Neural cell (in vitro differentiated cells): ENCODE measurements around the gene DNM3. TPM values are rescaled to one million over a fixed set of nuclear protein-coding genes. Genes with fewer than 3 reads are reported as not detected.

ENCODE experiments used
- H2AFZ ChIP-seq: fragments of 200-600, 300-800 bp; sonication (generic), shearing (Covaris generic); 2 replicates; pipeline ENCODE4 v1.6.0; 2014; ENCODE audit warnings: low read depth, mild to moderate bottlenecking, antibody characterized with exemption, low read length, moderate library complexity
- H3F3A ChIP-seq: fragments of 200-600 bp; shearing (Covaris generic); 2 replicates; pipeline ENCODE4 v1.6.1; 2016; ENCODE audit warnings: mild to moderate bottlenecking, moderate library complexity, mixed read lengths, antibody characterized with exemption, low read length; ENCODE audit not compliant: insufficient read depth, poor library complexity, severe bottlenecking
- H3K27ac ChIP-seq: fragments of 200-600, 300-800 bp; sonication (generic), shearing (Covaris generic); 2 replicates; pipeline ENCODE4 v1.5.1; 2014; ENCODE audit warnings: mild to moderate bottlenecking, low read length, moderate library complexity
- H3K27me3 ChIP-seq: fragments of 300-800, 200-600 bp; sonication (generic), shearing (Covaris generic); 2 replicates; pipeline ENCODE4 v1.6.0; 2014; ENCODE audit warnings: mild to moderate bottlenecking, low read depth, low read length, moderate library complexity; ENCODE audit not compliant: insufficient read depth
- H3K36me3 ChIP-seq: fragments of 300-800, 200-600 bp; sonication (generic), shearing (Covaris generic); 2 replicates; pipeline ENCODE4 v1.5.1; 2014; ENCODE audit warnings: mild to moderate bottlenecking, antibody characterized with exemption, low read length, moderate library complexity; ENCODE audit not compliant: insufficient read depth
- H3K4me2 ChIP-seq: fragments of 300-800, 200-600 bp; sonication (generic), shearing (Covaris generic); 2 replicates; pipeline ENCODE4 v1.6.0; 2014; ENCODE audit warnings: mild to moderate bottlenecking, low read length
- H3K4me3 ChIP-seq: fragments of 300-800, 200-600 bp; sonication (generic), shearing (Covaris generic); 2 replicates; pipeline ENCODE4 v1.5.1; 2014; ENCODE audit warnings: mild to moderate bottlenecking, low read length, moderate library complexity
- H3K79me2 ChIP-seq: fragments of 200-600 bp; shearing (Covaris generic); replicated peaks from 2 replicates; pipeline ENCODE4 v1.6.0; 2014; ENCODE audit warnings: mild to moderate bottlenecking, low read length, moderate library complexity; ENCODE audit not compliant: insufficient read depth
- H3K9ac ChIP-seq: fragments of 300-800, 200-600 bp; sonication (generic), shearing (Covaris generic); 2 replicates; pipeline ENCODE4 v1.6.1; 2016; ENCODE audit warnings: mild to moderate bottlenecking, low read length, mixed read lengths
- H3K9me2 ChIP-seq: fragments of 200-600 bp; shearing (Covaris generic); 2 replicates; pipeline ENCODE4 v1.6.1; 2016; ENCODE audit warnings: mild to moderate bottlenecking, low read length, mixed read lengths; ENCODE audit not compliant: insufficient read depth
- H3K9me3 ChIP-seq: fragments of 200-600, 300-800 bp; sonication (generic), shearing (Covaris generic); 2 replicates; pipeline ENCODE4 v1.6.1; 2016; ENCODE audit warnings: mild to moderate bottlenecking, mixed run types, low read length, moderate library complexity, mixed read lengths
- H4K20me1 ChIP-seq: fragments of 200-600 bp; shearing (Covaris generic); 2 replicates; pipeline ENCODE4 v1.6.1; 2016; ENCODE audit warnings: mild to moderate bottlenecking, mixed run types; ENCODE audit not compliant: insufficient read depth
- EP300 ChIP-seq: fragments of 450-650 bp; conservative IDR thresholded peaks from 2 replicates; pipeline ENCODE4 v1.6.1; 2014; ENCODE audit warnings: antibody characterized with exemption, mild to moderate bottlenecking, moderate library complexity; ENCODE audit not compliant: poor library complexity, severe bottlenecking
- EZH2 ChIP-seq: fragments of 200-600, 300-800 bp; shearing (Covaris generic), sonication (generic); IDR thresholded peaks from 2 replicates; pipeline ENCODE4 v1.6.1; 2014; ENCODE audit warnings: antibody characterized with exemption, low read length, borderline replicate concordance, mild to moderate bottlenecking; ENCODE audit not compliant: insufficient read depth, poor library complexity, severe bottlenecking
- MXI1 ChIP-seq: fragments of 450-650 bp; conservative IDR thresholded peaks from 2 replicates; pipeline ENCODE4 v1.6.1; 2014; ENCODE audit warnings: antibody characterized with exemption, mild to moderate bottlenecking; ENCODE audit not compliant: poor library complexity, severe bottlenecking
- POLR2AphosphoS5 ChIP-seq: IDR thresholded peaks from 2 replicates; pipeline ENCODE4 v1.6.1; 2012
- RAD21 ChIP-seq: fragments of 450-650 bp; conservative IDR thresholded peaks from 2 replicates; pipeline ENCODE4 v1.6.1; 2014; ENCODE audit warnings: antibody characterized with exemption, mild to moderate bottlenecking, moderate library complexity
- SMC3 ChIP-seq: fragments of 450-650 bp; conservative IDR thresholded peaks from 2 replicates; pipeline ENCODE4 v1.6.1; 2014; ENCODE audit warnings: antibody characterized with exemption, mild to moderate bottlenecking, moderate library complexity; ENCODE audit not compliant: poor library complexity
- TAF1 ChIP-seq: IDR thresholded peaks from 2 replicates; pipeline ENCODE4 v1.6.1; 2012; ENCODE audit warnings: low read depth
- polyA plus RNA-seq: library from polyadenylated mRNA; depleted of rRNA; stranded (reverse); fragments of >200 nt; gene quantifications from 2 replicates; pipeline ENCODE4 v1.2.3, GENCODE V29; 2014
- TF ChIP-seq, protein P1 (sequence below): IDR thresholded peaks from 2 replicates; pipeline ENCODE4 v1.6.1; 2012; ENCODE audit warnings: borderline replicate concordance
- TF ChIP-seq, protein P2 (sequence below): fragments of 450-650 bp; IDR thresholded peaks from 2 replicates; pipeline ENCODE4 v1.5.1; 2014; ENCODE audit warnings: antibody characterized with exemption, mild to moderate bottlenecking, moderate library complexity; ENCODE audit not compliant: poor library complexity, severe bottlenecking

The DNM3 gene
- polyA plus RNA-seq, 1 donor from 2014 or later, result 37.1 TPM

DNA sequence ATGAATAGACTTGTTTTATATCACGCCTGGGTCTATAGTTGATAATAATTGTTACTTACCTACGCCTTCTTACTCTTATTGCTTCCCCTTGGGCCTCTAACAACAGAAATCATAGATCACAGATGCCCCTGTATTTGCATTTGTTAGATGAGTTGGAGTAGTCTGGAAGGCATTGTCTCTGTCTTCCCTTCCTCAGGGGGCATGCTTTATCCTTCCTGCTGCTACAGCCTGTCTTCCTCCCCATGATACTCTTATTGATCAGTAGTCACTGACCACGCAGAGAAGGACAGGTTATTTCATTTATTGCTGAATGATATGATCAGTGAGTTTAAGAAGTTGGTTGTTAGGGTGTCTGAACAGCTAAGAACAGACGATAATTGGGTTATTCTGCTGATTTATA lies 98.4 kb downstream of the DNM3 start:
- no peaks in the 10 kb centered on the region for H3K9me3 ChIP-seq
- TF ChIP-seq, protein P1, sequence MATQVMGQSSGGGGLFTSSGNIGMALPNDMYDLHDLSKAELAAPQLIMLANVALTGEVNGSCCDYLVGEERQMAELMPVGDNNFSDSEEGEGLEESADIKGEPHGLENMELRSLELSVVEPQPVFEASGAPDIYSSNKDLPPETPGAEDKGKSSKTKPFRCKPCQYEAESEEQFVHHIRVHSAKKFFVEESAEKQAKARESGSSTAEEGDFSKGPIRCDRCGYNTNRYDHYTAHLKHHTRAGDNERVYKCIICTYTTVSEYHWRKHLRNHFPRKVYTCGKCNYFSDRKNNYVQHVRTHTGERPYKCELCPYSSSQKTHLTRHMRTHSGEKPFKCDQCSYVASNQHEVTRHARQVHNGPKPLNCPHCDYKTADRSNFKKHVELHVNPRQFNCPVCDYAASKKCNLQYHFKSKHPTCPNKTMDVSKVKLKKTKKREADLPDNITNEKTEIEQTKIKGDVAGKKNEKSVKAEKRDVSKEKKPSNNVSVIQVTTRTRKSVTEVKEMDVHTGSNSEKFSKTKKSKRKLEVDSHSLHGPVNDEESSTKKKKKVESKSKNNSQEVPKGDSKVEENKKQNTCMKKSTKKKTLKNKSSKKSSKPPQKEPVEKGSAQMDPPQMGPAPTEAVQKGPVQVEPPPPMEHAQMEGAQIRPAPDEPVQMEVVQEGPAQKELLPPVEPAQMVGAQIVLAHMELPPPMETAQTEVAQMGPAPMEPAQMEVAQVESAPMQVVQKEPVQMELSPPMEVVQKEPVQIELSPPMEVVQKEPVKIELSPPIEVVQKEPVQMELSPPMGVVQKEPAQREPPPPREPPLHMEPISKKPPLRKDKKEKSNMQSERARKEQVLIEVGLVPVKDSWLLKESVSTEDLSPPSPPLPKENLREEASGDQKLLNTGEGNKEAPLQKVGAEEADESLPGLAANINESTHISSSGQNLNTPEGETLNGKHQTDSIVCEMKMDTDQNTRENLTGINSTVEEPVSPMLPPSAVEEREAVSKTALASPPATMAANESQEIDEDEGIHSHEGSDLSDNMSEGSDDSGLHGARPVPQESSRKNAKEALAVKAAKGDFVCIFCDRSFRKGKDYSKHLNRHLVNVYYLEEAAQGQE, result no peak
- TF ChIP-seq SMC3 (no peak), MXI1 (no peak), RAD21 (no peak), TAF1 (no peak), POLR2AphosphoS5 (no peak), EZH2 (no peak), EP300 (no peak)
- TF ChIP-seq, protein P2, sequence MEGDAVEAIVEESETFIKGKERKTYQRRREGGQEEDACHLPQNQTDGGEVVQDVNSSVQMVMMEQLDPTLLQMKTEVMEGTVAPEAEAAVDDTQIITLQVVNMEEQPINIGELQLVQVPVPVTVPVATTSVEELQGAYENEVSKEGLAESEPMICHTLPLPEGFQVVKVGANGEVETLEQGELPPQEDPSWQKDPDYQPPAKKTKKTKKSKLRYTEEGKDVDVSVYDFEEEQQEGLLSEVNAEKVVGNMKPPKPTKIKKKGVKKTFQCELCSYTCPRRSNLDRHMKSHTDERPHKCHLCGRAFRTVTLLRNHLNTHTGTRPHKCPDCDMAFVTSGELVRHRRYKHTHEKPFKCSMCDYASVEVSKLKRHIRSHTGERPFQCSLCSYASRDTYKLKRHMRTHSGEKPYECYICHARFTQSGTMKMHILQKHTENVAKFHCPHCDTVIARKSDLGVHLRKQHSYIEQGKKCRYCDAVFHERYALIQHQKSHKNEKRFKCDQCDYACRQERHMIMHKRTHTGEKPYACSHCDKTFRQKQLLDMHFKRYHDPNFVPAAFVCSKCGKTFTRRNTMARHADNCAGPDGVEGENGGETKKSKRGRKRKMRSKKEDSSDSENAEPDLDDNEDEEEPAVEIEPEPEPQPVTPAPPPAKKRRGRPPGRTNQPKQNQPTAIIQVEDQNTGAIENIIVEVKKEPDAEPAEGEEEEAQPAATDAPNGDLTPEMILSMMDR, result no peak
- no peaks in the 10 kb centered on the region for H3K36me3 ChIP-seq
- H3K9me2 ChIP-seq, result no peaks in the 10 kb centered on the region
- H2AFZ ChIP-seq, result no peak overlapping the region
- H3F3A ChIP-seq, result no peaks in the 10 kb centered on the region
- H3K4me3 ChIP-seq, result no peak overlapping the region
- H3K27ac ChIP-seq, result no peak overlapping the region
- H4K20me1 ChIP-seq, result no peaks in the 10 kb centered on the region
- H3K79me2 ChIP-seq, result no peaks in the 10 kb centered on the region
- no peak overlapping the region for H3K9ac ChIP-seq
- no peaks in the 10 kb centered on the region for H3K27me3 ChIP-seq
- no peak overlapping the region for H3K4me2 ChIP-seq

DNA sequence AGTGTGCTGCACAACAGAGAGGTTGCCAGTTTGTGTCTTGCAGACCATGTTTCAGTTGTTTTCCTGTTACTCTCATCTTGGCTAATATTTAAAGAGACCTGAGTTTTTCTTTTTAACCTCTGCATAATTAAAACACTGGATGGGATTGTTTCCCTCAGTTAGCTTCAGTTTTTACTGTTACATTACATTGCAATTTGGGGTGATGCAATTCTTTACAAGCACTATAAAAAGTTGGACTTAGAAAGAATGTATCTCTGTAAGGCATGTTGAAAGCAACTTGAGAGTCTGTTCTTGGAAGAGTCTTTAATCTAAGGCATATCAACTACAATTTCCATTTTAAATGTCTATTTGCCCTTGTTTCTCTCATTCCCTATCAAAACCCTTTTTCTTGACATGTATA lies 99.1 kb downstream of the DNM3 start:
- no peak overlapping the region for H3K9ac ChIP-seq
- no peak overlapping the region for H3K4me3 ChIP-seq
- H3K4me2 ChIP-seq, result no peak overlapping the region
- no peak overlapping the region for H2AFZ ChIP-seq
- no peaks in the 10 kb centered on the region for H3K36me3 ChIP-seq
- no peak overlapping the region for H3K27ac ChIP-seq
- H3K9me3 ChIP-seq, result no peaks in the 10 kb centered on the region
- no peak for TF ChIP-seq EP300
- no peak for TF ChIP-seq SMC3
- TF ChIP-seq RAD21, result no peak
- TF ChIP-seq, protein P1, result no peak
- TF ChIP-seq EZH2, result no peak
- TF ChIP-seq, protein P2, result no peak
- TF ChIP-seq MXI1, result no peak
- TF ChIP-seq POLR2AphosphoS5, result no peak
- TF ChIP-seq TAF1, result no peak
- no peaks in the 10 kb centered on the region for H3K79me2 ChIP-seq
- H3K9me2 ChIP-seq, result no peaks in the 10 kb centered on the region
- H3K27me3 ChIP-seq, result no peaks in the 10 kb centered on the region
- no peaks in the 10 kb centered on the region for H4K20me1 ChIP-seq
- no peaks in the 10 kb centered on the region for H3F3A ChIP-seq
